ENCODE results near the gene SLC5A4. TPM values are rescaled to one million over a fixed set of nuclear protein-coding genes. Genes with fewer than 3 reads are reported as not detected.

SLC5A4 gene
- total RNA-seq, 2 donors from 2014 or later, result not detected

DNA sequence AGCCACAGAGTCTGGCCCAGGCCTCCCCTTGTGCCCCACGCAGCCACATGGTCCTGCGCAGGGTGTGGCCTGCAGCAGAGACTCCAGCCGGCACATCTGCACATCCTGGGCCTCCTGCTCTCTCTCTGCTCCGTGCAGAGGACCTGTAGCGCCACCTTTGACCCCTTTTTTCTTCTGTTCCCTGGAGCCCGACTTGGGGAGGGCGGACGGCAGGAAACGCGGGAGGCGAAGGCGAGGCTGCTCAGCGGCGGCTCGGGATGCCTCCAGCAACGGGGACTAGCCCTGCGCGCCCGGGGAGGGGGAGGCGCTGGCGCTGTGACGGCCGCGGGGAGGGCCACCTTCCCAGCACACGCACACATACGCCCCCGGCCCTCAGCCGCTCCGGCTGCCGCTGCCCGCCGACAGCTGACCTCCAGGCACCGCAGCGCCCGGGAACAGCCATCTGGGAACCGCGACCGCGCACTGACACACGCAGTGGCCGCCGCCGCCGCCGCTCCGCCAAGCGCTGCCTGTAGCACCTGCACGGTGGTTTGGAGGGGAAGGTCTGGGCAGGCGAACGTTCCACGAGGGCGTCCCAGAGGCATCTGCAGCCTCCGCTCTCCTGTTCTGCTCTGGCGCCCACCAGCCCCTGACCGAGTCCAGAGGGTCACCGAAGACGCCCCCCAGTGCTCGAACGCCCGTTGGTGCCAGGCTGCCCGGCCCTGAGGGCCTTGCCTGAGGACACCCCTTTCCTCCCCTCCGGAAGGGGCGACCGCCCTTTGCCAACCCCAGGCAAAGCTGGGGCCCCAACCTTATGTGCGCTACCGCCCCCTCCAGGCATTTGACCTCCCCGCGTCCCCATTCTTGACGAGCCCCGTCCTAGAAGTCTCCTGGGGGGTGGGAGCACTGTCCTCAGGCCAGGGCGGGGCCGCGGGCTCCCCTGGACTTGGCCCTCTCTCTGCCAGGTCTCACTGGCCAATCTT, 79.2 kb downstream of the SLC5A4 start:
- ATAC-seq, result no peak
- Mint-ChIP-seq H3K27me3 (peaks cover 25 to 26% of the 10 kb centered on the region in 2 donors), H3K9me3 (no peaks in the 10 kb centered on the region), H3K4me3 (no peak overlapping the region), H3K36me3 (no peaks in the 10 kb centered on the region), H3K4me1 (ENCODE audit: low read depth in 2 of 2) (peaks cover 0 to 2% of the 10 kb centered on the region in 2 donors), H3K27ac (no peak overlapping the region)
- DNase-seq (ENCODE audit: low spot score), result no peak

DNA sequence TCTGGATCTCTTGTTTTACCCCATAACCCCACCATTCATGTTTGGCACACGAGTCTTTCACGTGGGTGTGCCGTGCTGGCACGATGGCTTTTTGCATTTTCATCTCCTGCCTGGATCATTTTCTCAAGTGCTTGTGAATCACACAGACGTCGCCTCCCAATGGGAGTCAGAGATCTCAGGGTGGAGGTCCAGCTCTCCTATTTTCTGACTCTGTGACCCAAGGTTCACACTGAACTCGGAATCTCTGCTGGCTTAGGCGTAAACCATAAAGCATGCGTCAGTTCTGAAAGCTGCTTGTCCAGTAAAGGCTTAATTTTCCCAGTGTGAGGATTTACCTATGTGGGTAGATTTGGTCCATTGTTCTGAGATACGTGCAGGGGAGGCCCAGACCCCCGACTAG, 80.0 kb downstream of the SLC5A4 start:
- Mint-ChIP-seq H3K4me1 (ENCODE audit: low read depth in 2 of 2) (peaks cover 0 to 2% of the 10 kb centered on the region in 2 donors), H3K9me3 (no peaks in the 10 kb centered on the region), H3K4me3 (no peak overlapping the region), H3K27ac (no peak overlapping the region), H3K27me3 (peaks cover 25 to 26% of the 10 kb centered on the region in 2 donors), H3K36me3 (no peaks in the 10 kb centered on the region)
- DNase-seq (ENCODE audit: low spot score) (no peak), ATAC-seq (no peak)

Other genes with a start within 250 kb of the SLC5A4 start
- not detected for gene SLC5A1, start 212.1 kb downstream of the SLC5A4 start, total RNA-seq
- gene C22orf42, start 96.0 kb downstream of the SLC5A4 start, total RNA-seq, result not detected
- not detected for gene RFPL2, start 50.3 kb downstream of the SLC5A4 start, total RNA-seq
- not detected for gene RFPL3, start 102.5 kb upstream of the SLC5A4 start, total RNA-seq
- 100 to 1,000 TPM in 1 of 2 donors, 10 to 100 TPM in 1; 85.2 to 114 TPM for gene RTCB, start 156.9 kb upstream of the SLC5A4 start, total RNA-seq
- gene BPIFC, start 209.1 kb upstream of the SLC5A4 start, total RNA-seq, result not detected
- gene FBXO7, start 219.5 kb upstream of the SLC5A4 start, total RNA-seq, result 10 to 100 TPM; 79.5 to 91.7 TPM

All from natural killer cell treated with Interleukin-12 subunit alpha and Interleukin-12 subunit beta and Interleukin-15 and Interleukin-18, amount 100 ng/mL, for 72 hours (primary cell).